Natural killer cell (primary cell): Measurements from ENCODE around the gene CDK14. TPM values are rescaled to one million over a fixed set of nuclear protein-coding genes. Genes with fewer than 3 reads are reported as not detected.

ENCODE experiments used
- ATAC-seq, 3 donors: fragments of 150-1000 bp in 2 of 3; fragments of 200-7000 bp in 1 of 3; cut with Tn5 transposase; 1 replicate in 1 of 3; 2 replicates in 2 of 3; pipeline ENCODE4 v1.10.0; 2021; ENCODE audit warnings: mild to moderate bottlenecking in 2 of 3, moderate library complexity in 2 of 3
- DNase-seq, 2 donors: peaks; one replicate each; pipeline versions ENCODE4 v3.0.0 to v3.0.0-alpha.2; 2013 to 2021; ENCODE audit warnings: mixed read lengths in 1 of 2
- H3K27ac ChIP-seq: one replicate; pipeline ENCODE4 v1.5.1; 2013; ENCODE audit warnings: mild to moderate bottlenecking, low read length
- H3K27me3 ChIP-seq: one replicate; pipeline ENCODE4 v1.6.1; 2013; ENCODE audit warnings: low read length; ENCODE audit not compliant: control insufficient read depth, insufficient read depth
- H3K36me3 ChIP-seq: one replicate; pipeline ENCODE4 v1.6.1; 2013; ENCODE audit warnings: low read length; ENCODE audit not compliant: control insufficient read depth, insufficient read depth
- H3K4me1 ChIP-seq: one replicate; pipeline ENCODE4 v1.6.1; 2013; ENCODE audit warnings: low read length; ENCODE audit not compliant: control insufficient read depth, insufficient read depth
- H3K4me3 ChIP-seq: one replicate; pipeline ENCODE4 v1.5.1; 2013; ENCODE audit warnings: low read length
- H3K9me3 ChIP-seq: one replicate; pipeline ENCODE4 v1.6.1; 2013; ENCODE audit warnings: low read length; ENCODE audit not compliant: control insufficient read depth, insufficient read depth
- H3K27ac Mint-ChIP-seq, 2 donors: one replicate each; pipeline ENCODE4 v1.8.0; 2022; ENCODE audit warnings: mild to moderate bottlenecking in 2 of 2, mixed read lengths in 2 of 2, moderate library complexity in 1 of 2
- H3K27me3 Mint-ChIP-seq, 2 donors: one replicate each; pipeline ENCODE4 v1.8.0; 2022; ENCODE audit warnings: low read depth in 2 of 2, mixed read lengths in 2 of 2
- H3K36me3 Mint-ChIP-seq: one replicate; pipeline ENCODE4 v1.8.0; 2022; ENCODE audit warnings: mixed read lengths
- H3K4me1 Mint-ChIP-seq, 2 donors: one replicate each; pipeline ENCODE4 v1.8.0; 2022; ENCODE audit warnings: mixed read lengths in 2 of 2
- H3K4me3 Mint-ChIP-seq: one replicate; pipeline ENCODE4 v1.8.0; 2022; ENCODE audit warnings: mild to moderate bottlenecking, moderate library complexity, mixed read lengths
- H3K9me3 Mint-ChIP-seq, 2 donors: one replicate each; pipeline ENCODE4 v1.8.0; 2022; ENCODE audit warnings: mixed read lengths in 2 of 2
- CTCF ChIP-seq: fragments of 200-600 bp; IDR thresholded peaks from one replicate; pipeline ENCODE4 v1.8.0; 2022; ENCODE audit warnings: antibody characterized with exemption
- WGBS: methylation state at CpG from one replicate; pipeline ENCODE4 v1.1.7; 2013; ENCODE audit warnings: missing lambda C conversion rate; ENCODE audit not compliant: insufficient coverage; 5-methylcytosine and 5-hydroxymethylcytosine counted together
- intact Hi-C: fragments of 100-400 bp; cut with micrococcal nuclease; formaldehyde crosslinking; loops from one replicate; pipeline ENCODE4 v1.14.2; 2022
- total RNA-seq, 4 donors: library from RNA; stranded (reverse); fragments of 120-200 nt in 1 of 4; gene quantifications; one replicate each; pipeline versions ENCODE4 v1.2.3 to v1.2.4, GENCODE V29; 2013 to 2022

Gene CDK14
- total RNA-seq, 3 donors from 2014 or later (not counting 1 experiment from before 2014, with no cell fraction given): 1.2 to 12.5 (median 1.9) TPM

- WGBS: 100% methylated on average over 1 of the region's 1 CpG
- Mint-ChIP-seq H3K4me1 (no peaks in the 10 kb centered on the region), H3K27me3 (no peaks in the 10 kb centered on the region), H3K36me3 (peaks cover 3% of the 10 kb centered on the region), H3K27ac (no peak overlapping the region), H3K4me3 (no peak overlapping the region), H3K9me3 (peaks cover 4 to 16% of the 10 kb centered on the region in 2 donors)
- Histone ChIP-seq H3K9me3 (no peaks in the 10 kb centered on the region), H3K4me1 (no peaks in the 10 kb centered on the region), H3K36me3 (no peaks in the 10 kb centered on the region), H3K27me3 (no peaks in the 10 kb centered on the region), H3K4me3 (no peak overlapping the region), H3K27ac (no peak overlapping the region)
- no peak for TF ChIP-seq CTCF
- ATAC-seq (no peak), DNase-seq (no peak)
- intact Hi-C loops: no loop called here
These were observed 411.2 kb downstream of the CDK14 start for GRCh38 chr7:91007371-91007770.

GRCh38 chr7:91013078-91013477 lies 417.0 kb downstream of the CDK14 start:
- intact Hi-C loops: no loop called here
- peaks cover 5% of the 10 kb centered on the region for H3K36me3 Mint-ChIP-seq
- Histone ChIP-seq H3K27me3 (no peaks in the 10 kb centered on the region), H3K36me3 (no peaks in the 10 kb centered on the region), H3K4me3 (no peak overlapping the region), H3K4me1 (no peaks in the 10 kb centered on the region), H3K9me3 (no peaks in the 10 kb centered on the region), H3K27ac (no peak overlapping the region)
- DNase-seq (no peak), ATAC-seq (no peak)
- TF ChIP-seq CTCF: no peak
- no peaks in the 10 kb centered on the region for H3K4me1 Mint-ChIP-seq
- H3K27me3 Mint-ChIP-seq: no peaks in the 10 kb centered on the region
- H3K9me3 Mint-ChIP-seq: peaks cover 5 to 14% of the 10 kb centered on the region in 2 donors
- no peak overlapping the region for H3K4me3 Mint-ChIP-seq
- WGBS: 50% methylated on average over 1 of the region's 1 CpG
- H3K27ac Mint-ChIP-seq: no peak overlapping the region

DNA sequence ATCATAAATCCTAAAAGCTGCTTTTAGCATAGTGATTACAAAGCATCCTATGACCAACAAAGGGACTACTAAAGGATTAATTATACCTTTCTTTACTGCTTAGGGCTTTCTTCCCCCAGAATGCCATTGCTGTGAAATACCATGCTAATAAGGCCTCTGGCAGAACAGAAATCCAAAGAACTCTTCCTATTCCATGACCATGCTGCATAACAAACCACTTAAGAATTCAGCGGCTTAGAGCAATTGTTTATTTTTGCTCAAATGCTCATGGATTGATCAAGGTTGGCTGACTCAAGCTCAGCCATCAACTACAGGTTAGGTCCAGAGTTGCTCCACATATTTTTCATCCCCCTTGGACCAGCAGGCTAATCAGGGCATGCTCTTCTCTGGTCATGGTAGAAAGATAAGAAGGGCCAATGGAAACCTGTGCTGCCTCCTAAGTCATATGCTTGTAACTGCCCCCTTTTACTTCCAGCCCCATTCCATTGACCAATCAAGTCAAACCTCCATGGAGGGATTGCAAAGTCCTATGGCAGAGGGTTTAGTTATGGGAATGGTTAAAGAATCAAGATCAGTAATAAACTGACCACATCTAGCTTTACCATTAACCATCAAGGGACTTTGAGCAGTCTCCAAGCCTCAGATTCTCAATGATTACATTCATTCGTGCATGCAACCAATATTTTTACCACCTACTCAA lies 423.7 kb downstream of the CDK14 start:
- intact Hi-C loops: no loop called here
- ATAC-seq: no peak
- Histone ChIP-seq H3K4me1 (no peaks in the 10 kb centered on the region), H3K36me3 (no peaks in the 10 kb centered on the region), H3K27me3 (no peaks in the 10 kb centered on the region), H3K27ac (no peak overlapping the region), H3K9me3 (no peaks in the 10 kb centered on the region), H3K4me3 (no peak overlapping the region)
- WGBS: 86% methylated on average over 2 of the region's 2 CpGs
- Mint-ChIP-seq H3K36me3 (no peaks in the 10 kb centered on the region), H3K9me3 (peaks cover 4 to 5% of the 10 kb centered on the region in 2 donors), H3K27me3 (no peaks in the 10 kb centered on the region), H3K4me3 (no peak overlapping the region), H3K27ac (no peak overlapping the region), H3K4me1 (no peaks in the 10 kb centered on the region)
- DNase-seq: no peak
- no peak for TF ChIP-seq CTCF
